T follicular helper cell (primary cell): ENCODE results near the gene ZNF619.

Experiments
- DNase-seq: peaks from one replicate; pipeline ENCODE4 v3.0.0-alpha.2; 2020; ENCODE audit warnings: low read depth

The ZNF619 gene

GRCh38 chr3:40465111-40465407, 11.9 kb upstream of the ZNF619 start:
- DNase-seq = no peak

- DNase-seq = no peak
These were observed 11.5 kb upstream of the ZNF619 start for GRCh38 chr3:40465456-40465855.

DNA sequence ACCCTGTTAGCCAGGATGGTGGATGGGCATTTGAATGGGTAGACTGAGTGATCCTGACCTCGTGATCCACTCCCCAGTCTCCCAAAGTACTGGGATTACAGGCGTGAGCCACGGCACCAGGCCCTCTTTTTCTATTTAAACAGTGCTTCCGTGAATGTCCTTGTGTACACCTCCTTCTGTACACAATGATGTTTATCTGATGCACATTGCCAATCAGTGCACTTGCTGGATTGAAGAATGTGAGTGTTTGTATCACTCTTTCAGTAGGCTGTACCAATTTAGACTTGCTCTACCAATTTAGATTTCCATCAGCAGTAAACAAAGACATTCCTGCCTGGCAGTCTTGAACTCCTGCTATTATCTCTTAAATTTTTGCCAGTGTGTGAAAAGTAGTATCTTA, 8.9 kb upstream of the ZNF619 start:
- DNase-seq = no peak

DNA sequence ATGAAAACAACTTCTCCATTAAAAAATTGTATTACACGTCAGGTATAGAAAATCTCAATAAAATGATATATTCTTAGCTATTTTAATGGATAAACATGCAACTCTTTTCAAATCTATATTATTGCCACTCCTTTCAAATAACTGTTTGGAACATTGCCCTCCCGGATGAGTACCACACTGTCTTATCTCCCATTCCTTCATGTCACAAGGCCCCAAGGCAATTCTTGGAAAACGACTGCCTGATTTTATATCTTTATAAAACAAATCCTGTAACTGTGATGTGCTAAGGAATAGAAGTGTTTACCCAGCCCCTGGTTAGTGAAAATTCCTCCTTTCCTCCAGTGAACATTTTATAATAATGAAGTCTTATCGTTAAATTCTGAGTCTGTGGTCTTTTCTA, 6.2 kb upstream of the ZNF619 start:
- no peak for DNase-seq

- DNase-seq = no peak
These were observed 744 bp downstream of the ZNF619 start for GRCh38 chr3:40477666-40478065.

DNA sequence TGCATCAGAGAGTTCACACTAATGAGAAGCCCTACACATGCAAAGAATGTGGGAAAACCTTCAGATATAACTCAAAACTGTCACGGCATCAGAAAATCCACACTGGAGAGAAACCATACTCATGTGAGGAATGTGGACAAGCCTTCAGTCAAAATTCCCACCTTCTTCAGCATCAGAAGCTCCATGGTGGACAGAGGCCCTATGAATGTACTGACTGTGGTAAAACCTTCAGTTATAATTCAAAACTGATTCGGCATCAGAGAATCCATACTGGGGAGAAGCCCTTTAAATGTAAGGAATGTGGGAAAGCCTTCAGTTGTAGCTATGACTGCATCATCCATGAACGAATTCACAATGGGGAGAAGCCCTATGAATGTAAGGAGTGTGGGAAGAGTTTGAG, 10.2 kb downstream of the ZNF619 start:
- no peak for DNase-seq

DNA sequence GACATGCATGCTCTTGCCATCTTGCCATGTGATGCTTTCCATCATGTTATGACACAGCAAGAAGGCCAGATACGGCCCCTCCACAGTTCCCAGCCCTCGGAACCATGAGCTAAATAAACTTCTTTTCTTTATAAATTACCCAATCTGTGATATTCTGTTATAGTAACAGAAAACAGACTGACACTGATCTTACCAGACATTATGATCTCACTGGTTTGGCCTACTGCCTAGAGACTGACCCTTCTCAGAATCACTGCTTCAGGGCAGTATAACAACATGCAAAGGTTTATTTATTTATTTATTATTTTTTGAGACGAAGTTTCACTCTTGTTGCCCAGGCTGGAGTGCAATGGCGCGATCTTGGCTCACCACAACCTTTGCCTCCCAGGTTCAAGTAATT, 14.0 kb downstream of the ZNF619 start:
- no peak for DNase-seq

- no peak for DNase-seq
These were observed 17.8 kb downstream of the ZNF619 start for GRCh38 chr3:40494698-40495097.

DNA sequence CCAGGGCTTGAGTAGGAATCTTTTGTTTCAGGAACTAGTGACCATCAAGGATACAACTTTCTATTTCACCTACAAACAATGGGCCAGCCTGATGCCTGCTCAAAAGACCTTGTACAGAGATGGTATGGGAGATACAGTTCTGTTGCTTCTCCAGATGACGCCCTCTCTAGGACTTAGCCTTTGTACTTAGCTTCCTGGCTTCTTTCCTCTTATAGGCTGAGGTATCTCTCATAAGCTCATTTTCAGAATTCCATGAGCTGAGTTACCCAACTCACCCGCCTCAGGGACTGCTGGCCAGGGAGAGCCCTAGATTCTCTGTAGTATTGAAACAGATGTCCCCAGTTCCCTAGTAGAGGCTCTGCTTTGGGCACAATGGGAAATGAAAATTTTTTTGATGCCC, 20.4 kb downstream of the ZNF619 start:
- no peak for DNase-seq

DNA sequence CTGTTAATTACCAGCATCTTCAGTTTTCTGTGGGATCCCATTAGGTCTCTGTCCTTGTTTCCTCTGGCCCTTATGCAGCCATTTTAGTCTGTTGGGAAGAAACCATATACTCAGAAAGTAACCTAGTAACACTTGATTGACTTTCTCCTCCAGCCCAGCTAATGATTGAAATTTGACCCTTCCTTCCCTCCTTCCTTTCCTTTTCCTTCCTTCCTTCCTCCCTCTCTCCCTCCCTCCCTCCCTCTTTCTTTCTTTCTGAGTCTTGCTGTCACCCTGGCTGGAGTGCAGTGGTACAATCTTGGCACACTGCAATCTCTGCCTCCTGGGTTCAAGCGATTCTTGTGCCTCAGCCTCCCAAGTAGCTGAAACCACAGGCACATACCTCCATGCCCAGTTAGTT, 23.0 kb downstream of the ZNF619 start:
- DNase-seq = no peak

- no peak for DNase-seq
These were observed 25.1 kb downstream of the ZNF619 start for GRCh38 chr3:40502034-40502433.

DNA sequence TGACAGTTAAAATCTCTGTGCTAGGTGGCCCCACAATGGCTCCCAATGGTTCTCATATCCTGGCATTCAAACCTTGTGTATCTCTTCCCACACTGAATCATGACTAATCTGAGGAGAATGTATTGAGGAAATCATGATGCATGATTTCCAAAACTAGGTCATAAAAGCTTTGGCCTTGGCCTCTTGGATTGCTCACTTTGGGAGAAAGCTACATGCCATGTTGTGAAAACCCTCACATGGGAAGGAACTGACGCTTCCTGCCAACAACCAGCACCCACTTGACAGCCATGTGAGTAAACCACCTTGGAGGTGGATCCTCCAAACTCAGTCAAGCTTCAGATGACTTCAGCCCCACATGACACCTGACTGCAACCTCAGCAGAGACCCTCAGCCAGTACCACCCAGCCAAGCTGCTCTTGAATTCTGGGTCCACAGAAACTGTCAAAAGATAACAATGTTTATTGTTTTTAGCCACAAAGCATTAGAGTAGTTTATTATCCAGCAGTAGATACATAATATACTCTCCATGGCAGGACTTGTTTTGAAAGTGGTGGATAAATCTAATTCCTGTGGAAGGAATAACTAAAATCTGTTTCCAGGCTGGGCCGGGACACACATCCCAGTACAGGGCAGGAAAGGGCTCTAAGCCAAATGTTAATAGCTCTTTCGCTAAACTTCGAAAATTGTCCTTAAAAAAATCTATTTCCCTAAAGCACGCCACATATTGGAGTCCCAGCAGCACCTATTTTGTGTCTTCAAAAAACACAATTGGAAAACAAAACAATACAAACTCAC, 27.9 kb downstream of the ZNF619 start:
- DNase-seq = no peak

DNA sequence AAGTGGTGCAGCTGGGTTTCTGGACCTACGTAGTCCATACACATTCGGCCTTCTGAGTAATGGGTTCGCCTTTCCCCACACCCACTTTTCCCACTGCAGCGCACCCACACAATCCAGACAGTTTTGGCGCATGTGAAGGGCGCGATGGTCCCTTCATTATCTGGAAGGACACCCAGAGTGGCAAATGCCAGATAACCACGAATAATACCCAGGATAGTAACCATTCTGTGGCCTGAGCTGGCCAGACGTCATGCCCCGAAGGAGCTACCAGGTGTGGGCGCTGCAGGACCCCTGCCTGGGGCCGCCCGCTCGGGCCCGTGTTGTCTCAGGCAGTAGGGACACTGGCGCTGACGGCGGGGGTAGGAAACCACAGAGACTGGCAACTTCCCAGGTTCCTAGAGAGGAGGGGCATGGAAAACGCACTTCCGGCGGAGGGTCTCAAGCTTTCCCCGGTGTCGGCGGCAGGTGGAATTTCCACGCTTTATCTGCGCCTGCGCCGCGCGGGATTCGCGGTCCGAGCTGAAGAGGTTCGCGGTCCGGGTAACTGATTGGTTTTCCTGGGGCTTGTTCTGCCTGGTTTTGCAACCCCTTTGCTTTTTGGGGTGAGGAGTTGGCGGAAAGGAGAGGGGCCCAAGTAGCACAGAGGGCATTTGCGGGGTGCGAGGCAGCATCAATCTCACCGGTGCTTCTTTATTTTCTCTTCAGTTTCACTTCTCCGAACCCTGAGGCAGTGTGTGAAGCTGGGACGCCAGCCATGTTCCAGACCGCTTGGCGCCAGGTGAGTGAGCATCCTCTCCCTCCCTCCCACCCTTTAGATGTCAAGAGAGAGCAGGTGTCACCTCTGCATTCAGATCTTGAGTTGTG, 28.9 kb downstream of the ZNF619 start, which contains the start of gene ZNF620:
Gene ZNF620 (plus strand): TSS at position 441 of the 864 bp plus-strand sequence. CDS start 314 bp downstream, at position 755.
- peak; percentile 14 for DNase-seq

- DNase-seq = no peak
These were observed 34.3 kb downstream of the ZNF619 start for GRCh38 chr3:40511031-40511718.

- no peak for DNase-seq
These were observed 39.3 kb downstream of the ZNF619 start for GRCh38 chr3:40516201-40516600.

- no peak for DNase-seq
These were observed 41.1 kb downstream of the ZNF619 start for GRCh38 chr3:40518067-40518466.

DNA sequence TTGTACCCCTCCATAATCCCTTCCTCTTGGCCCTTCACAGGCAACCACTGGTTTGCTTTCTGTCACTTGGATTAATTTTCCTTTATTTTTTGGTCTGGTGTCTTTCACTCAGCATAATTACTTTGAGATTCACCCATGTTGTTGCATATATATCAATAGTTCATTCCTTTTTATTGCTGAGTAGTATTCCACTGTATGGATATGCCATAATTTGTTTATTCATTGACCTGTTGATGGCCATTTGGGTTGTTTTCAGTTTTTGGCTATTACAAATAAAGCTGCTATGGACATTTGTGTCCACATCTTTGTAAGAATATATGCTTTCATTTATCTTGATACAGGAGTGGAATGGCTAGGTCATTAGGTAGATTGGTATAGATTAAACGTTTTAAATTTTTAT, 41.9 kb downstream of the ZNF619 start:
- no peak for DNase-seq

- no peak for DNase-seq
These were observed 44.3 kb downstream of the ZNF619 start for GRCh38 chr3:40521254-40521653.

DNA sequence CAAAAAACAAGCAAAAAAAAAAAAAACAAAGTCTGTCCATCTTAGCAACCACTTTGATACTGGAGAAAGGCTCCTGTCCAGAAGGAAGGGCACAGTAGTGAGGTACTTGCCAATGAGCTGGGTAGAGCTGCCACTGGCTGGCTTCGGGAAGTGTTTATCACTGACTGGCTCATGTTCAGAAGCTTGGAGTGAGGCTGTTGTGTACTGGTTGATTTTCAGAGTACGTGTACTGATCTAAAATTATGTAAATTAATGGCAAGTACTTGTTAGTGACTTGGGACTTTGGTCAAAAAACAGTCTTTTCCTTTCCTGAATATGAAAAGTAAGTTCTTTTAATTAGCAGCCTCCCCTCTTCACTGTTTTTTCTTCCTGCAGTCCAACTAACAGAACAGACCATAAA, 46.9 kb downstream of the ZNF619 start:
- DNase-seq = no peak

DNA sequence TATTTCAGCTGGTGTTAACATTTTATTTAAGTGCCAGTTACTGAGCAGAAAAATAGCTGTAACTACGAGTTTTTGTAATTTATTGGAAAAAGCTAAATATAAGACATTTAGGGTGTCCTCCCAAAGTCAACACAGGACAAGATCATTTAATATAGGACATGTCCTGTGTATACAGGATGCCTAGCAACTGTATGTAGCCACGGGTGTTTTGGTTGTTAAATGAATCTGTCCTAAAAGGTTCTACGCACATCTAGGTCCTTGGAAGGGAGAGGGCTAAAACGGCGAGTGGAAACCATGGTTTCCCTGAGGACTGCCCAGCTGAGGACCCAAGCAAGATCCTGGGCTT, 47.3 kb downstream of the ZNF619 start:
- DNase-seq = no peak

GRCh38 chr3:40524568-40525285, 47.8 kb downstream of the ZNF619 start, which contains the start of gene ZNF621:
Gene ZNF621, plus strand, starts transcription at chr3:40524960. Its CDS starts 881 bp downstream, at chr3:40525841.
- peak; percentile 54 for DNase-seq

DNA sequence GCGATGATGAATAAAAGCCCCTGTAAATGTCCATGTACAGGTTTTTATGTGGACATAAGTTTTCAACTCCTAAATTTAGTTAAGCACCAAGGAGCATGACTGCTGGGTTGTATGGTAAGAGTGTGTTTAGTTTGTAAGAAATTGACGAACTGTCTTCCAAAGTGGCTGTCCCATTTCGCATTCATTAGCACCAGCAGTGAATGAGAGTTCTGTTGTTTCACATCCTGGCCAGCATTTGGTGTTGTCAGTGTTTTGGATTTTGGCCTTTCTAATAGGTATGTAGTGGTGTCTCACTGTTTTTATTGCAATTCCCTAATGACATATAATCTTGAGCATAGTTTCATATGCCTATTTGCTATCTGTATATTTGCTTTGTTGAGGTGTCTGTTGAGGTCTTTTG, 51.5 kb downstream of the ZNF619 start:
- DNase-seq = no peak
